ENCODE measurements around the gene SEPTIN2. TPM values are rescaled to one million over a fixed set of nuclear protein-coding genes. Genes with fewer than 3 reads are reported as not detected.
A peak's percentile ranks its signal among the peaks of the same experiment; 100 is the strongest.
"Not testable (repeated sequence)": the region's sequence is repeated elsewhere in the genome, so short reads cannot be mapped to it uniquely, and the experiment has no call there.

Gene SEPTIN2
- total and polyA plus RNA-seq, 8 donors = 106 to 245 (median 187) TPM

DNA sequence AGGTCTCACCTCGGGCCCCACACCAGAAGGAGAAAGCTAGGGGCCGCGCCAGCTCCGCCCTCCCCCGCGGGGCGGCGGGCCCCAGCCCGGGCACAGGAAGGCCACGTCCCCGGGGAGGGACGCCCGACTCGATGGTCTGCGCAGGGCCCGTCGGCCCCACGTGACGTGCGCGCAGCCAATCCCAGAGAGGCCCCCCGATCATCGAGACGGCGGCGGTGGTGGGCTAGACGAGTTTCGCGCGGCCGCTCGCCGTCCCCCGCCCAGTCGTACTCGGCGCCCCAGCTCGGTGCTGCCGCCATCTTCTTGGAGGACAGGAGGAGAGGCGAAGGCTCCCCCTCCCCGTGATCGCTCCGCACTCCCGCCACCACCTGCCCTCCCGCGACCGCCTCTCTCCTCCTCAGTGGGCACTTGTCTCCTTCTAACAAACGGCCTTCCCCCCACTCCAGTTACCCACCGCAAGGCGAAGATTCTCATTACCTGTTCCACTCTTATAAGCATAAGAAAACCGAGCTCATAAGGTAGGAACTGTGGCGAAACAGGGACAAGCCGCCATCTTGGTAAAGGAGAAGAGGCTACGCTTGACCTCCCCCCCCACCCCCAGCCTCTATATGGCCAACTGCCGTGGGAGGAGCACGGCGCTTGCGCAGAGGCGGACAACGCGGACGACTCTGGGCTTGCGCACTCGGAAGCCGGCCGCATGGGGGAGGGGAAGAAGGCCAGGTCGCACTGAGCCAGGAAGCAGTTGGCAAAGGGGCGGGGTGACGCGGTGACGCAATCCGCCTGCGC is 439 bp upstream of the SEPTIN2 start, which contains the start of gene HDLBP:
TSS of gene HDLBP (minus strand) at position 580 of the 786 bp plus-strand sequence. CDS start 48,803 bp downstream, outside the sequence.
- ATAC-seq (peak; percentile 81 to 91 (median 83)), FAIRE-seq (no peak), DNase-seq (peak; percentile 99 to 100 (median 100))
- intact Hi-C loops (cut with DNase I) = no loop called here
- H3K4me3 ChIP-seq = peak within 1 kb of the TSS; percentile 74 to 95 (median 82)
- TF ChIP-seq, protein P1, sequence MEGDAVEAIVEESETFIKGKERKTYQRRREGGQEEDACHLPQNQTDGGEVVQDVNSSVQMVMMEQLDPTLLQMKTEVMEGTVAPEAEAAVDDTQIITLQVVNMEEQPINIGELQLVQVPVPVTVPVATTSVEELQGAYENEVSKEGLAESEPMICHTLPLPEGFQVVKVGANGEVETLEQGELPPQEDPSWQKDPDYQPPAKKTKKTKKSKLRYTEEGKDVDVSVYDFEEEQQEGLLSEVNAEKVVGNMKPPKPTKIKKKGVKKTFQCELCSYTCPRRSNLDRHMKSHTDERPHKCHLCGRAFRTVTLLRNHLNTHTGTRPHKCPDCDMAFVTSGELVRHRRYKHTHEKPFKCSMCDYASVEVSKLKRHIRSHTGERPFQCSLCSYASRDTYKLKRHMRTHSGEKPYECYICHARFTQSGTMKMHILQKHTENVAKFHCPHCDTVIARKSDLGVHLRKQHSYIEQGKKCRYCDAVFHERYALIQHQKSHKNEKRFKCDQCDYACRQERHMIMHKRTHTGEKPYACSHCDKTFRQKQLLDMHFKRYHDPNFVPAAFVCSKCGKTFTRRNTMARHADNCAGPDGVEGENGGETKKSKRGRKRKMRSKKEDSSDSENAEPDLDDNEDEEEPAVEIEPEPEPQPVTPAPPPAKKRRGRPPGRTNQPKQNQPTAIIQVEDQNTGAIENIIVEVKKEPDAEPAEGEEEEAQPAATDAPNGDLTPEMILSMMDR (IDR thresholded peaks at IDR 0.05) = no peak
- H3K9me3 ChIP-seq = no peaks in the 10 kb centered on the region
- peak within 1 kb of the TSS; percentile 96 to 99 (median 98) for H3K27ac ChIP-seq
- 1% methylated on average over 54 to 73 of the region's 73 CpGs for WGBS, 2 donors
- peaks cover 0 to 44% (median 16%) of the 10 kb centered on the region in 3 donors for H3K4me1 ChIP-seq
- H3K27me3 ChIP-seq = no peaks in the 10 kb centered on the region
- no peaks in the 10 kb centered on the region for H3K36me3 ChIP-seq

DNA sequence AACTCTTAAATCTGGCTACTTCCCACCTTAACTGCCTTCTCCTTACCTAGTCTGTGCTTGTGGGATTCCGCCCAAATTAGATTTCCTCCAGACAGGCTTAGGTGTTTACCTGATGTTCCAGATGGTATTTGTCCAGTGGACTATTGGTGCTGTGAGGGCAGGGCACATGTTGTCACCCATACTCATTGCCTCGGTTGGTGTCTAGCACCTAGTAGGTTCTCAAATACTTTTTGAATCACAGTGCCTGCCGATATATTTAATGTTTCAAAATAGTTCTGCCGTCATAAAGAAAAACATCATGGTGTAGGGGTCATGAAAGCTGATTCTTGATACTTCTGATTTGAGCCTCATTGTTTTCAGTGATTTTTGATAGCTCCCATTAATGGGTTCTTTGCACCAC is 1.1 kb downstream of the SEPTIN2 start:
- H3K9me3 ChIP-seq = no peaks in the 10 kb centered on the region
- H3K27me3 ChIP-seq = no peaks in the 10 kb centered on the region
- FAIRE-seq (no peak), DNase-seq (no peak), ATAC-seq (no peak)
- intact Hi-C loops (cut with DNase I) = no loop called here
- H3K4me1 ChIP-seq = peaks cover 11 to 57% (median 28%) of the 10 kb centered on the region in 3 donors
- peak overlapping the region; percentile 63 to 86 (median 76) for H3K4me3 ChIP-seq
- 2 to 4% methylated on average over 4 of the region's 4 CpGs for WGBS, 2 donors
- TF ChIP-seq, protein P1 (IDR thresholded peaks at IDR 0.05) = no peak
- H3K27ac ChIP-seq = peak overlapping the region; percentile 86 to 99 (median 97)
- H3K36me3 ChIP-seq = no peaks in the 10 kb centered on the region

DNA sequence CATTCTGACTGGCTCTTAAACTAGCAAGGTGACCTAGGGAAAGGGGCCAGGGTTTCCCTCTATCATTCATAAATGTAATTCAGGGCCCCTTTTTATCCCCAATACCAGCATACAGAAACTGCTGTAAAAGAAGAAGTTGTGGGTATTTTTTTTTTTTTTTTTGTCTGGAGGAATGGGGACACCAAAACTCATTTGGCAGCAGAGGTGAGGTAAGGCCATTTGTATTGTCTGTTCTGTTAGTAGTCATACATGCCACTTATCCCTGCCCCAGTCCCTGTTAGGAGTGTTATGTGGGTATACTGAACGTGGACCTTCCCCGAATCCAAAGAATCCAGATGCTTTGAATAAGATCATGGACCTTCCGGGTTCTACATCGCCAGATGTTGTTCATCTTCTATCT is 1.7 kb downstream of the SEPTIN2 start:
- Histone ChIP-seq H3K36me3 (no peaks in the 10 kb centered on the region), H3K9me3 (no peaks in the 10 kb centered on the region), H3K4me1 (peaks cover 15 to 60% (median 31%) of the 10 kb centered on the region in 3 donors), H3K4me3 (peak overlapping the region; percentile 63 to 86 (median 76)), H3K27me3 (no peaks in the 10 kb centered on the region), H3K27ac (peak overlapping the region in 3 of 4 donors; percentile 8 to 99 (median 98))
- no peak for DNase-seq
- intact Hi-C loops (cut with DNase I) = no loop called here
- no peak for ATAC-seq
- WGBS, 2 donors = 8 to 22% methylated on average over 4 of the region's 4 CpGs
- TF ChIP-seq, protein P1 (IDR thresholded peaks at IDR 0.05) = no peak
- FAIRE-seq = no peak

DNA sequence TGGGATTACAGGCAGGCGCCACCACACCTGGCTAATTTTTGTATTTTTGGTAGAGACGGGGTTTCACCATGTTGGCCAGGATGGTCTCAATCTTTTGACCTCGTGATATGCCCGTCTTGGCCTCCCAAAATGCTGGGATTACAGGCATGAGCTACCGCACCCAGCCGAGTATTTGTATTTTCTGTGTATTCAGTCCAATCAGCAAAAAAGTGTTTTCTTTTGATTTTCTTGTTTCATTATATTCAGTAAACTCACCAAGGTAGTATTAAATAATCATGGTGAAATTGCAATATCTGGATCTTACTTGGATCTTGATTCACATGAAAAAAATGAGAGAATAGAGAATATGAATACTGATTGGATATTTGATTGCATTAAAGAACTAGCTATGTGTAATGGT is 3.1 kb downstream of the SEPTIN2 start:
- ATAC-seq = not testable (repeated sequence)
- H3K4me1 ChIP-seq = peaks cover 27 to 65% (median 38%) of the 10 kb centered on the region in 3 donors

DNA sequence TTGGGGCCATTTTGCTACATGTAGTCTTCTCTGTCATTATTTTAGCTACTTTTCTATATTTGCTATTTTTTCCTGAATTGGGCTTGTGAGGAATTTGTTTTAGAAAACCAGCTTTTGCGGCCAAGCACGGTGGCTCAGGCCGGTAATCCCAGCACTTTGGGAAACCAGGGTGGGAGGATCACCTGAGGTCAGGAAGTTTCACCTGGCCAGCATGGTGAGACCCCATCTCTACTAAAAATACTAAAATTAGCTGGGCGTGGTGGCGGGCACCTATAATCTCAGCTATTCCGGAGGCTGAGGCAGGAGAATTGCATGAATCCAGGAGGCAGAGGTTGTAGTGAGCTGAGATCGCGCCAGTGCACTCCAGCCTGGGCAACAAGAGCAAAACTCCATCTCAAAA is 4.7 kb downstream of the SEPTIN2 start:
- H3K27ac ChIP-seq = peak overlapping the region in 3 of 4 donors; percentile 14 to 99 (median 74)
- TF ChIP-seq, protein P1 (IDR thresholded peaks at IDR 0.05) = no peak
- FAIRE-seq (no peak), ATAC-seq (no peak), DNase-seq (no peak)
- peak overlapping the region in 2 of 4 donors; percentile 74 to 86 for H3K4me3 ChIP-seq
- H3K27me3 ChIP-seq = no peaks in the 10 kb centered on the region
- peaks cover 39 to 71% (median 47%) of the 10 kb centered on the region in 3 donors for H3K4me1 ChIP-seq
- no peaks in the 10 kb centered on the region for H3K9me3 ChIP-seq
- peaks cover 0 to 2% (median 0%) of the 10 kb centered on the region in 3 donors for H3K36me3 ChIP-seq
- intact Hi-C loops (cut with DNase I) = no loop called here
- 33 to 43% methylated on average over 8 of the region's 8 CpGs for whole genome bisulfite sequencing, 2 donors

More for the DNA sequence above, 3.1 kb downstream of the SEPTIN2 start:
- intact Hi-C loops (cut with DNase I); DNase-seq; H3K27me3 ChIP-seq; H3K36me3 ChIP-seq; H3K9me3 ChIP-seq; FAIRE-seq: not testable (repeated sequence)
- H3K4me3 ChIP-seq = peak overlapping the region in 3 of 4 donors; percentile 74 to 86 (median 77)
- 32 to 37% methylated on average over 6 of the region's 6 CpGs for WGBS, 2 donors
- peak overlapping the region in 2 of 4 donors; percentile 98 to 99 for H3K27ac ChIP-seq
